Smooth muscle cell of trachea (primary cell): Measurements from ENCODE around the gene PARK7. TPM values are rescaled to one million over a fixed set of nuclear protein-coding genes. Genes with fewer than 3 reads are reported as not detected.

ENCODE experiments used
- total RNA-seq: library from RNA; depleted of rRNA; stranded (reverse); fragments of >200 nt; gene quantifications from 2 replicates; pipeline ENCODE4 v1.2.1, GENCODE V29; 2014

Gene PARK7
- total RNA-seq, result 185 and 323 TPM in 2 replicates

DNA sequence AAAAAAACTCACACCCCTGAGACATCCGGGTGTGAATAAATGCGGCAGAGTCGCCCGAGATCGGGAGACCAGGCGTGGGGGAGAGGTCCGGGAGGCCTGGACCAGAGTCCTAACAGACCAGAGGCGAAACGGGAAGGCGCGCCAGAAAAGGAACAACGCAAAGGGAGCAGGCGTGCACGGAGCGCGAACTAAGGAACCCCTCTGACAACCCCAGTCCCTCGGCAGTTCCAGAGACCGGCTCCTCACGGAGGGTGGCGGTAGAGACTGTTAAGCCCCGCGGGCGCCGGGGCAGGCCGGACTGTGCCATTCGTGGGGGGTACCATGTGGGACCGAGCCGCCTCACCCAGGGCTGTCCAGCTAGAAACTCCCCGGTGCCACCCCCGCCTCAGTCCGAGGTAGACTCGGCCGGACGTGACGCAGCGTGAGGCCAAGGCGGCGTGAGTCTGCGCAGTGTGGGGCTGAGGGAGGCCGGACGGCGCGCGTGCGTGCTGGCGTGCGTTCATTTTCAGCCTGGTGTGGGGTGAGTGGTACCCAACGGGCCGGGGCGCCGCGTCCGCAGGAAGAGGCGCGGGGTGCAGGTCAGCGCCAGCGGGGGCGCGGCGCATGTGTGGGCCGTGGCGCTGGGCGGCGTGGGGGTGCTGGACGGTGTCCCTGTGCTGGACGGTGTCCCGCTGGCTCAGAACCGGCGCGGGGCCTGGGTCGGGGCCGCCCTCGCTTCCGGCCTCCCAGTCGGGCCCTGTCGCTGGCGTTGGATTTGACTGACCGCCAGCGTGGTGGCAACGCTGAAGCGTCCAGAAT lies at the start of gene PARK7:
TSS of gene PARK7 (plus strand) at position 496 of the 798 bp plus-strand sequence. CDS start 1,075 bp downstream, outside the sequence.

GRCh38 chr1:7940745-7941436 lies 20.6 kb upstream of the PARK7 start, which contains the start of gene TNFRSF9:
TSS of gene TNFRSF9 (minus strand) at chr1:7940839. CDS start at chr1:7939994, 845 bp downstream.

GRCh38 chr1:8026153-8026975 lies 64.9 kb downstream of the PARK7 start, which contains the start of gene ERRFI1:
TSS of gene ERRFI1 (minus strand) at chr1:8026309. CDS start at chr1:8015619, 10,690 bp downstream.

Other genes with a start within 250 kb of the PARK7 start
- 96.1 and 117 TPM in 2 replicates for gene VAMP3, start 190.4 kb upstream of the PARK7 start, total RNA-seq
- 7.3 and 9.6 TPM in 2 replicates for gene PER3, start 177.4 kb upstream of the PARK7 start, total RNA-seq
- not detected in 2 replicates for gene UTS2, start 108.6 kb upstream of the PARK7 start, total RNA-seq
- gene TNFRSF9, start 20.9 kb upstream of the PARK7 start, total RNA-seq, result 0.17 TPM in 1 of 2 replicates, not detected in the other
- gene ERRFI1, start 64.6 kb downstream of the PARK7 start, total RNA-seq, result 11.5 and 19.5 TPM in 2 replicates